Tibial artery (tissue), 4 donors: ENCODE measurements around the gene VPS35L.

Experiments
- DNase-seq, 2 donors: peaks; one replicate each; pipeline ENCODE4 v3.0.0-alpha.2; 2019
- H3K27ac ChIP-seq, 2 donors: fragments of 200-600 bp; sonication (generic) in 1 of 2; 1 replicate in 1 of 2; 2 replicates in 1 of 2; pipeline ENCODE4 v1.5.1; 2018 to 2019; ENCODE audit warnings: mild to moderate bottlenecking in 1 of 2
- H3K27me3 ChIP-seq, 2 donors: fragments of 200-600 bp; sonication (generic) in 1 of 2; one replicate each; pipeline versions ENCODE4 v1.5.1 to v1.6.0; 2016 to 2019
- H3K36me3 ChIP-seq, 3 donors: fragments of 200-600 bp; sonication (generic) in 2 of 3; one replicate each; pipeline ENCODE4 v1.5.1; 2016 to 2019; ENCODE audit warnings: mild to moderate bottlenecking in 2 of 3
- H3K4me1 ChIP-seq, 4 donors: fragments of 200-600 bp; sonication (generic) in 2 of 4; 1 replicate in 3 of 4; 2 replicates in 1 of 4; pipeline ENCODE4 v1.5.1; 2016 to 2019
- H3K4me3 ChIP-seq, 2 donors: fragments of 200-600 bp; sonication (generic) in 1 of 2; 1 replicate in 1 of 2; 2 replicates in 1 of 2; pipeline ENCODE4 v1.5.1; 2018 to 2019; ENCODE audit warnings: mild to moderate bottlenecking in 2 of 2
- H3K9me3 ChIP-seq, 3 donors: fragments of 200-600 bp; sonication (generic) in 1 of 3; one replicate each; pipeline ENCODE4 v1.5.1; 2016 to 2019
- intact Hi-C: fragments of 100-400 bp; cut with DNase I; formaldehyde crosslinking; loops from one replicate; pipeline ENCODE4 v1.15.0; 2023; ENCODE audit warnings: low total_unique reads
- TF ChIP-seq, protein P1 (sequence below), 2 experiments: fragments of 200-600 bp in 1 of 2; fragments of 450-650 bp in 1 of 2; IDR thresholded peaks; one replicate each; pipeline ENCODE4 v1.5.1; 2017 to 2019; ENCODE audit warnings: antibody characterized with exemption in 2 of 2, mild to moderate bottlenecking in 1 of 2, moderate library complexity in 1 of 2

Gene VPS35L

DNA sequence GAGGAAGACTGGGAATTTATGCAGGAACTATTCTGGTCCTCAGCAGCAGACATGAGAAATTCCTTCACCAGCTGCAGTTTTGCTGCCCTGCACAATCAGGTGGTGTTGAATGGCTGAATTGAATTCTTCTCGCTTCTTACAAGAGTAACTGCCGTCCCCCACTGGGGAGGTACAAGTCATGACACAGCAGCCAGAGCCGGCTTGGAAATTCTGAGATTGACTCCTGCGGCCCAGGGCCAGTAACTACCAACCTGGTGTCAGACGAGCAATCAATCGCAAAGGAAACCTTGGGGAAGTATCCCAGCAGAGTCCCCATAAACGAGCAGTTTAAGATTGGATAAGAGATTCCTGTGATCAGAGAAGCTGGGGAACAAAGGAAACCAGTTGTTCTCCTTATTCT, 131.8 kb downstream of the VPS35L start:
- TF ChIP-seq, protein P1, sequence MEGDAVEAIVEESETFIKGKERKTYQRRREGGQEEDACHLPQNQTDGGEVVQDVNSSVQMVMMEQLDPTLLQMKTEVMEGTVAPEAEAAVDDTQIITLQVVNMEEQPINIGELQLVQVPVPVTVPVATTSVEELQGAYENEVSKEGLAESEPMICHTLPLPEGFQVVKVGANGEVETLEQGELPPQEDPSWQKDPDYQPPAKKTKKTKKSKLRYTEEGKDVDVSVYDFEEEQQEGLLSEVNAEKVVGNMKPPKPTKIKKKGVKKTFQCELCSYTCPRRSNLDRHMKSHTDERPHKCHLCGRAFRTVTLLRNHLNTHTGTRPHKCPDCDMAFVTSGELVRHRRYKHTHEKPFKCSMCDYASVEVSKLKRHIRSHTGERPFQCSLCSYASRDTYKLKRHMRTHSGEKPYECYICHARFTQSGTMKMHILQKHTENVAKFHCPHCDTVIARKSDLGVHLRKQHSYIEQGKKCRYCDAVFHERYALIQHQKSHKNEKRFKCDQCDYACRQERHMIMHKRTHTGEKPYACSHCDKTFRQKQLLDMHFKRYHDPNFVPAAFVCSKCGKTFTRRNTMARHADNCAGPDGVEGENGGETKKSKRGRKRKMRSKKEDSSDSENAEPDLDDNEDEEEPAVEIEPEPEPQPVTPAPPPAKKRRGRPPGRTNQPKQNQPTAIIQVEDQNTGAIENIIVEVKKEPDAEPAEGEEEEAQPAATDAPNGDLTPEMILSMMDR (IDR thresholded peaks at IDR 0.05): no peak
- H3K4me3 ChIP-seq: no peak overlapping the region
- peaks cover 53 to 91% (median 77%) of the 10 kb centered on the region in 3 donors for H3K36me3 ChIP-seq
- intact Hi-C loops: no loop called here
- no peak for DNase-seq
- no peak overlapping the region for H3K27ac ChIP-seq
- H3K9me3 ChIP-seq: no peaks in the 10 kb centered on the region
- no peaks in the 10 kb centered on the region for H3K27me3 ChIP-seq
- peaks cover 0 to 6% (median 0%) of the 10 kb centered on the region in 4 donors for H3K4me1 ChIP-seq

DNA sequence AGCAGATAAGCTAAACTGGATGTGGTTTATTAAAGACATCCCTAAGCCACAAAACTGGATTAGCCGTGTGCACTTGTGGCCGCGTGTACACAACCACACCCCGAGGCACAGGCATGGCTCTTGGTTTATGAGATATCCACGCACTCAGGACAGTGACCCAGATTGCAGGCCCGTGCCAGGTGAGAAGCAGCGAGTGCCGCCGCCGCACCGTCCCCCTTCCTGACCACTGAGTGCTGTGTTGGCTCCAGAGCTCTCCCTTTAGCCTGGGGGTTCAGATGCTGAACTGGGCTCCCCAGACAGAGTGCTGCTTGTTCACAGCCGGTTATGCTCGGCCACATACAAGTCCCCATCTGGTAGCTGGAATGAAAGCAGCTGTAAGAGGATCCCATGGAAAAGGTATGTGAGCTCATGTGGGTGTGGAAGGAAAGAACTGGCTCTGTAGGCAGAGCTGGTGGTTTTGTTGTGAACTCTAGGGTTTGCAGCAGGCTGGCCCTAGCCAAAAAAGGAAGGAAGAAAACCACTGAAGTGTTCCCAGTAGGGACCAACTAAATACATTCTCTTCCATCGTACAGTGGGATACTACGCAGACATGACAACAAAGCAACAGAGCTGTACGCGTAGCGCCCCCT, 133.0 kb downstream of the VPS35L start:
- peaks cover 43 to 90% (median 68%) of the 10 kb centered on the region in 3 donors for H3K36me3 ChIP-seq
- no peak overlapping the region for H3K4me3 ChIP-seq
- H3K4me1 ChIP-seq: peaks cover 0 to 6% (median 0%) of the 10 kb centered on the region in 4 donors
- no peak for DNase-seq
- H3K27ac ChIP-seq: no peak overlapping the region
- H3K27me3 ChIP-seq: no peaks in the 10 kb centered on the region
- TF ChIP-seq, protein P1 (IDR thresholded peaks at IDR 0.05): no peak
- intact Hi-C loops: no loop called here
- H3K9me3 ChIP-seq: no peaks in the 10 kb centered on the region

DNA sequence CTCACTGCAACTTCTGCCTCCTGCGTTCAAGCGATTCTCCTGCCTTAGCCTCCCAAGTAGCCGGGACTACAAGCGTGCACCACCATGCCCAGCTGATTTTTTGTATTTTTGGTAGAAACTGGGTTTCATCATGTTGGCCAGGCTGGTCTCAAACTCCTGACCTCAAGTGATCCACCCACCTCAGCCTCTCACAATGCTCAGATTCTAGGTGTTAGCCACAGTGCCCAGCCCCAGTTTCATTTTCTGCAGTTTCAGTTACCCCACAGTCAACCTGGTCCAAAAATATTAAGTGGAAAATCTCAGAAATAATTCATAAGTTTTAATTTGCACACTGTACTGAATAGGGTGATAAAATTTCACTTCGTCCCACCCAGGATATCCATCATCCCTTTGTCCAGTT, 133.8 kb downstream of the VPS35L start:
- TF ChIP-seq, protein P1 (IDR thresholded peaks at IDR 0.05): no peak
- Histone ChIP-seq H3K36me3 (peaks cover 35 to 82% (median 60%) of the 10 kb centered on the region in 3 donors), H3K27me3 (no peaks in the 10 kb centered on the region), H3K4me1 (peaks cover 0 to 6% (median 0%) of the 10 kb centered on the region in 4 donors), H3K4me3 (no peak overlapping the region), H3K27ac (no peak overlapping the region), H3K9me3 (no peaks in the 10 kb centered on the region)
- DNase-seq: no peak
- intact Hi-C loops: no loop called here

DNA sequence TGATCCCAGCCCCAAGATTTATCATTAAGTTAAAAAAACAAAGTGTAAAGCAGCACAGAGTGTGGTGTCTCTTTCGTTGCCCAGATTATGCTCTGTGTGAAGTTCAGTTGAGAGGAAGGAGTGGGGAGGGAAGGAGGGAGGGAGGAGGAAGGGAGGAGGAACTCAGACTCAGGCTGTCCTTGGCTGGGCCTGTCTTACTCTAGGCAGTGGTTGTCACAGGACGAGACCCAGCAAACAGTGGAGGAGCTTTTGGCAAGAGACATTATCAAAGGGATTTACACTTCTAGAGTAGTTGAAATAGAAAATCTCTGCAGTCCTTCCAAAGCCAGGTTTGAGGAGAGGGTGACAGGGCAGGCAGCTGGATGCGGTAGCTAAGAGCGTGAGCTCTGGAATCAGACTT, 134.7 kb downstream of the VPS35L start:
- intact Hi-C loops: no loop called here
- Histone ChIP-seq H3K4me3 (no peak overlapping the region), H3K4me1 (peaks cover 0 to 6% (median 0%) of the 10 kb centered on the region in 4 donors), H3K36me3 (peaks cover 27 to 78% (median 51%) of the 10 kb centered on the region in 3 donors), H3K27me3 (no peaks in the 10 kb centered on the region), H3K27ac (no peak overlapping the region), H3K9me3 (no peaks in the 10 kb centered on the region)
- TF ChIP-seq, protein P1 (IDR thresholded peaks at IDR 0.05): no peak
- DNase-seq: peak in 1 of 2 donors; percentile 40

DNA sequence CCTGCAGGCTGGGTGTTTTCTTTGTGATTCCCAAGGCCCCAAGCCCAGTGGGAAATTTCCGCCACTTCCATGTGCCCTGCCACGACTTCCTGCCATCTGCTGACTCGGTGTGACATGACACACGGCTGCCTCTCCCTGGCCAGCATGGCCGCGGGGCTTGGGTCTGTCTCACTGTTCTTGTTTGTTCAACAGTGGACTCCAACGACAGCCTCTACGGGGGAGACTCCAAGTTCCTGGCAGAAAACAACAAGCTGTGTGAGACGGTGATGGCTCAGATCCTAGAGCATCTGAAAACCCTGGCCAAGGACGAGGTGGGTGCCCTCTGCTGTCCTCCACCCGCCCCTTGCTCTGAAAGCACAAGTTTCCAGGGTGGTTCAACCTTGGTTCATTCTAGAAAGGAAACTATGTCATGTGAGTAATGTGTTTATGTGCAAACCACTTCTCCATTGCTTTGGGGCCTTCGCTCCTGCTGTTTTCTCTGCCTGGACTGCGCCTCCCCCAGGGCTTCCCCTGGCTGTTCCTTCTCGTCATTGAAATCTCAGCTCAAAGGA, 135.7 kb downstream of the VPS35L start:
- TF ChIP-seq, protein P1 (IDR thresholded peaks at IDR 0.05): no peak
- Histone ChIP-seq H3K36me3 (peaks cover 16 to 67% (median 41%) of the 10 kb centered on the region in 3 donors), H3K4me3 (no peak overlapping the region), H3K27me3 (no peaks in the 10 kb centered on the region), H3K9me3 (no peaks in the 10 kb centered on the region), H3K27ac (no peak overlapping the region), H3K4me1 (peaks cover 0 to 12% (median 4%) of the 10 kb centered on the region in 4 donors)
- DNase-seq: peak in 1 of 2 donors; percentile 29
- intact Hi-C loops: no loop called here
